SK-N-SH (cell line): ENCODE measurements around the gene CASQ1. TPM values are rescaled to one million over a fixed set of nuclear protein-coding genes. Genes with fewer than 3 reads are reported as not detected.

Source experiments
- CTCF ChIA-PET: fragments of 300-600, 350-600 bp; formaldehyde crosslinking; extraction: SDS; loops from one replicate; lab custom pipeline; 2021; lab: Yijun Ruan, JAX
- POLR2A ChIA-PET: fragments of 350-600 bp; sonication (Branson Sonifier 250); formaldehyde crosslinking; extraction: SDS; loops from one replicate; lab custom pipeline; 2020; ENCODE audit warnings: antibody characterized with exemption, inconsistent platforms; lab: Yijun Ruan, JAX
- DNase-seq: peaks from one replicate; pipeline ENCODE4 v3.0.0; 2012
- H2AFZ ChIP-seq: fragments of 200-600 bp; sonication (generic); 2 replicates; pipeline ENCODE4 v1.8.1; 2016; ENCODE audit warnings: antibody characterized with exemption, mild to moderate bottlenecking, low read depth
- H3F3A ChIP-seq: fragments of 200-600 bp; sonication (generic); replicated peaks from 2 replicates; pipeline ENCODE3; 2016; ENCODE audit warnings: antibody characterized with exemption, mild to moderate bottlenecking; ENCODE audit not compliant: insufficient read depth
- H3K27ac ChIP-seq, 2 experiments: fragments of 200-500 bp in 1 of 2; fragments of 200-600 bp in 1 of 2; sonication (Bioruptor generic) in 1 of 2; sonication (generic), shearing (Covaris generic) in 1 of 2; 2 replicates each; pipeline versions ENCODE4 v1.5.1 to v1.6.1; 2014 to 2016; ENCODE audit warnings: low read depth in 2 of 2, inconsistent platforms in 1 of 2, low read length in 1 of 2, mild to moderate bottlenecking in 1 of 2, mixed read lengths in 1 of 2
- H3K27me3 ChIP-seq: fragments of 200-600 bp; sonication (generic), shearing (Covaris generic); 2 replicates; pipeline ENCODE4 v1.6.1; 2016; ENCODE audit warnings: mixed run types; ENCODE audit not compliant: insufficient read depth
- H3K36me3 ChIP-seq, 2 experiments: fragments of 200-500 bp in 1 of 2; fragments of 200-600 bp in 1 of 2; sonication (Bioruptor generic) in 1 of 2; sonication (generic) in 1 of 2; replicated peaks in 1 of 2; 2 replicates each; pipeline versions ENCODE3 to v1.5.1; 2014 to 2016; ENCODE audit warnings: low read length in 1 of 2, mild to moderate bottlenecking in 1 of 2; ENCODE audit not compliant: insufficient read depth in 2 of 2, control insufficient read depth in 1 of 2
- H3K4me1 ChIP-seq, 2 experiments: fragments of 200-500 bp in 1 of 2; fragments of 200-600 bp in 1 of 2; sonication (Bioruptor generic) in 1 of 2; sonication (generic), shearing (Covaris generic) in 1 of 2; 2 replicates each; pipeline versions ENCODE4 v1.5.1 to v1.6.1; 2014 to 2016; ENCODE audit warnings: low read depth in 1 of 2, low read length in 1 of 2, mixed run types in 1 of 2; ENCODE audit not compliant: insufficient read depth in 2 of 2, control insufficient read depth in 1 of 2
- H3K4me2 ChIP-seq: fragments of 200-600 bp; sonication (generic), shearing (Covaris generic); 2 replicates; pipeline ENCODE4 v1.6.1; 2017; ENCODE audit warnings: mixed run types
- H3K4me3 ChIP-seq, 2 experiments: fragments of 200-500 bp in 1 of 2; fragments of 200-600 bp in 1 of 2; sonication (Bioruptor generic) in 1 of 2; sonication (generic), shearing (Covaris generic) in 1 of 2; 2 replicates each; pipeline versions ENCODE4 v1.5.1 to v1.8.1; 2014 to 2016; ENCODE audit warnings: low read depth in 2 of 2, inconsistent platforms in 1 of 2, low read length in 1 of 2, mild to moderate bottlenecking in 1 of 2, mixed read lengths in 1 of 2, moderate library complexity in 1 of 2
- H3K79me2 ChIP-seq: fragments of 200-600 bp; sonication (generic); 2 replicates; pipeline ENCODE4 v1.8.1; 2017; ENCODE audit warnings: mild to moderate bottlenecking; ENCODE audit not compliant: insufficient read depth
- H3K9ac ChIP-seq: fragments of 200-600 bp; sonication (generic); 2 replicates; pipeline ENCODE4 v1.6.1; 2017; ENCODE audit warnings: mixed run types
- H3K9me2 ChIP-seq: fragments of 200-600 bp; sonication (generic); 2 replicates; pipeline ENCODE4 v1.6.1; 2017; ENCODE audit warnings: mixed run types
- H3K9me3 ChIP-seq: fragments of 200-600 bp; sonication (generic); 2 replicates; pipeline ENCODE4 v1.6.1; 2017; ENCODE audit warnings: mixed run types, mild to moderate bottlenecking, moderate library complexity
- H4K20me1 ChIP-seq: fragments of 200-600 bp; sonication (generic); 2 replicates; pipeline ENCODE4 v1.6.1; 2017; ENCODE audit warnings: mild to moderate bottlenecking, mixed run types; ENCODE audit not compliant: insufficient read depth
- CHD2 ChIP-seq: fragments of 150-350 bp; IDR thresholded peaks from 2 replicates; pipeline ENCODE4 v1.6.1; 2018; ENCODE audit warnings: low read length; ENCODE audit not compliant: partially characterized antibody
- ELF1 ChIP-seq: IDR thresholded peaks from 2 replicates; pipeline ENCODE4 v1.4.0; 2012
- EP300 ChIP-seq, 2 experiments: IDR thresholded peaks; 2 replicates each; pipeline versions ENCODE4 v1.4.0 to v1.6.1; 2012; ENCODE audit warnings: borderline replicate concordance in 1 of 2, low read depth in 1 of 2, low read length in 1 of 2
- FOSL2 ChIP-seq: IDR thresholded peaks from 2 replicates; pipeline ENCODE4 v1.4.0; 2012; ENCODE audit warnings: low read depth, mild to moderate bottlenecking, moderate library complexity, borderline replicate concordance
- GABPA ChIP-seq: IDR thresholded peaks from 2 replicates; pipeline ENCODE4 v1.4.0; 2012; ENCODE audit warnings: low read depth, mild to moderate bottlenecking
- GATA2 ChIP-seq: sonication (generic); formaldehyde crosslinking; IDR thresholded peaks from 2 replicates; pipeline ENCODE4 v1.5.0; 2020; ENCODE audit warnings: mild to moderate bottlenecking, missing genetic modification reagents
- JUND ChIP-seq: IDR thresholded peaks from 2 replicates; pipeline ENCODE4 v1.4.0; 2012
- NFIC ChIP-seq: IDR thresholded peaks from 2 replicates; pipeline ENCODE4 v1.4.0; 2012; ENCODE audit warnings: borderline replicate concordance
- POLR2AphosphoS5 ChIP-seq: IDR thresholded peaks from 2 replicates; pipeline ENCODE4 v1.6.1; 2012; ENCODE audit warnings: low read depth, low read length
- RAD21 ChIP-seq: IDR thresholded peaks from 2 replicates; pipeline ENCODE4 v1.6.1; 2012; ENCODE audit warnings: mild to moderate bottlenecking, low read length
- RFX5 ChIP-seq: IDR thresholded peaks from 2 replicates; pipeline ENCODE4 v1.6.1; 2012; ENCODE audit warnings: mild to moderate bottlenecking, improper control_type of control experiment, low read length
- RXRA ChIP-seq: IDR thresholded peaks from 2 replicates; pipeline ENCODE4 v1.4.0; 2012; ENCODE audit warnings: low read depth, mild to moderate bottlenecking, borderline replicate concordance
- SIN3A ChIP-seq: IDR thresholded peaks from 2 replicates; pipeline ENCODE4 v1.6.1; 2012; ENCODE audit warnings: low read depth, mild to moderate bottlenecking, low read length, moderate library complexity, borderline replicate concordance
- SMC3 ChIP-seq: IDR thresholded peaks from 2 replicates; pipeline ENCODE4 v1.6.1; 2012; ENCODE audit warnings: low read depth, low read length, improper control_type of control experiment
- TEAD4 ChIP-seq: IDR thresholded peaks from 2 replicates; pipeline ENCODE4 v1.4.0; 2012; ENCODE audit warnings: mild to moderate bottlenecking, borderline replicate concordance; ENCODE audit not compliant: insufficient read depth
- YY1 ChIP-seq: IDR thresholded peaks from 2 replicates; pipeline ENCODE4 v1.4.0; 2012; ENCODE audit warnings: low read depth, mild to moderate bottlenecking
- WGBS: methylation state at CpG from one replicate; pipeline ENCODE4 v1.1.6; 2017; ENCODE audit warnings: low lambda C conversion rate; 5-methylcytosine and 5-hydroxymethylcytosine counted together
- polyA plus RNA-seq, 3 experiments: library from polyadenylated mRNA; depleted of rRNA; stranded (reverse); fragments of >200 nt; gene quantifications; 2 replicates each; pipeline ENCODE4 v1.2.3, GENCODE V29; 2012
- TF ChIP-seq, protein P1 (sequence below): IDR thresholded peaks from 2 replicates; pipeline ENCODE4 v1.6.1; 2012; ENCODE audit warnings: mild to moderate bottlenecking, low read depth, low read length, moderate library complexity
- TF ChIP-seq, protein P2 (sequence below): IDR thresholded peaks from 2 replicates; pipeline ENCODE4; 2012
- TF ChIP-seq, protein P3 (sequence below): IDR thresholded peaks from 2 replicates; pipeline ENCODE4 v1.4.0; 2012; ENCODE audit warnings: low read depth
- TF ChIP-seq, protein P4 (sequence below): fragments of 150-350 bp; IDR thresholded peaks from 2 replicates; pipeline ENCODE4 v1.6.1; 2017; ENCODE audit warnings: antibody characterized with exemption, low read length, low read depth, borderline replicate concordance
- TF ChIP-seq, protein P5 (sequence below): IDR thresholded peaks from 2 replicates; pipeline ENCODE4 v1.4.0; 2012; ENCODE audit warnings: low read depth, borderline replicate concordance
- TF ChIP-seq, protein P6 (sequence below): fragments of 200-600 bp; sonication (generic); IDR thresholded peaks from 2 replicates; pipeline ENCODE4 v1.6.1; 2017; ENCODE audit warnings: antibody characterized with exemption, mild to moderate bottlenecking, moderate library complexity

CASQ1 gene
- polyA plus RNA-seq, 1 of the 3 experiments (the other 2 are of a cell fraction) = 0.08 TPM

DNA sequence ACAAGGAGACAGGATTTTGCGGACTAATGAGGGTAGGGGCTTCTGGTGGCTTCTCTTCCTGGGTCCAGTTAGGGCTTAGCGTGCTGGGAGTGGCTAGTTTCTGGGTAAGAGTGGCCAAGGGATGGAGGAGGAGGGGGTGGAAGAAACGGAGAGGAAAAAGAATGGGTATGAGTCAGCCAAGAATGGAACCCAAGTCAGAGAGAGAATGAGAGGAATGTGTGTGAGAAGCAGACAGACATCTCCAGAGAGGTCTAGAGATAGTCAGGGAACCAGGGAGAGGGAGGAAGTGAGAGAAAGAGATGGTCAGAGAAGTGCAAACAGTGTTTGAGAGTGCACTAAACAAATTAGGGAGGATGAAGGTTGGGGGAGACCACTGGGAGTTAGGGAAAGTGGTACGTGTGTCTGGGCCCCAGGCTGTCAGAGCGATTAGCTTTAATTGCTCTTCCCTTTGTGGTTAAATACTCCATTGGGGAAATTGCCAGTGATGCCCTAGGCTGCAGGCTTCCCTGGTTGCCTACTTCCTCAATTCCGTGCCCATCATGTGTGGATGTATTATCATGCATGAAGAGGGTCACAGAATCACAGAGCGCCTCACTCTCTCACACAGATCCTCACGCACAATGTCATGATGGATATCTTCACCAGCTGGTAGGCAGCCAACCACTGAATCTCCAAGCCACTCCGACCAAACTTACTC lies 16.2 kb downstream of the CASQ1 start:
- peaks cover 40 to 68% of the 10 kb centered on the region in 2 experiments for H3K4me1 ChIP-seq
- H3K36me3 ChIP-seq = peaks cover 30 to 35% of the 10 kb centered on the region in 2 experiments
- H4K20me1 ChIP-seq = peaks cover 51% of the 10 kb centered on the region
- peak overlapping the region; percentile 100 for H3K4me2 ChIP-seq
- peak; percentile 44 for DNase-seq
- H3K79me2 ChIP-seq = peaks cover 62% of the 10 kb centered on the region
- 18% methylated on average over 9 of the region's 9 CpGs for WGBS
- no peaks in the 10 kb centered on the region for H3K9me2 ChIP-seq
- H3K27me3 ChIP-seq = no peaks in the 10 kb centered on the region
- peaks cover 21% of the 10 kb centered on the region for H3F3A ChIP-seq
- peak overlapping the region; percentile 94 to 97 for H3K4me3 ChIP-seq
- no peaks in the 10 kb centered on the region for H3K9me3 ChIP-seq
- ChIA-PET POLR2A (interaction anchor here (0.9 to 1.4 kb wide), 3 partner anchors 9 to 97 kb away, joined by 3 to 5 read pairs (median 3); no protein-coding TSS in a partner anchor), CTCF (interaction anchor here (0.9 to 13.6 kb wide), 6 partner anchors 13 to 105 kb away, joined by 4 to 137 read pairs (median 30); partner anchors contain the start of gene CASQ1)
- peak overlapping the region; percentile 96 for H3K9ac ChIP-seq
- H3K27ac ChIP-seq = peak overlapping the region; percentile 87 to 99
- H2AFZ ChIP-seq = no peak overlapping the region
- TF ChIP-seq SMC3 (no peak), RFX5 (no peak), CHD2 (no peak), POLR2AphosphoS5 (no peak; the same call in 1 of the 2 replicates), GATA2 (CRISPR knock-in tag) (peak; percentile 22), YY1 (no peak; the same call in 1 of the 2 replicates), SIN3A (peak; percentile 42; the same call in 1 of the 2 replicates), GABPA (no peak), EP300 (IDR thresholded peaks at IDR 0.05; ENCODE audit: borderline replicate concordance in 1 of 2, low read depth in 1 of 2, low read length in 1 of 2) (peak in 1 of 2 experiments; percentile 42; a peak in 1 of 4 replicates), FOSL2 (peak; percentile 83; the same call in 1 of the 2 replicates), ELF1 (no peak), NFIC (peak; percentile 30; the same call in 1 of the 2 replicates), RAD21 (no peak), TEAD4 (no peak), JUND (peak; percentile 80), RXRA (no peak)
- TF ChIP-seq, protein P1, sequence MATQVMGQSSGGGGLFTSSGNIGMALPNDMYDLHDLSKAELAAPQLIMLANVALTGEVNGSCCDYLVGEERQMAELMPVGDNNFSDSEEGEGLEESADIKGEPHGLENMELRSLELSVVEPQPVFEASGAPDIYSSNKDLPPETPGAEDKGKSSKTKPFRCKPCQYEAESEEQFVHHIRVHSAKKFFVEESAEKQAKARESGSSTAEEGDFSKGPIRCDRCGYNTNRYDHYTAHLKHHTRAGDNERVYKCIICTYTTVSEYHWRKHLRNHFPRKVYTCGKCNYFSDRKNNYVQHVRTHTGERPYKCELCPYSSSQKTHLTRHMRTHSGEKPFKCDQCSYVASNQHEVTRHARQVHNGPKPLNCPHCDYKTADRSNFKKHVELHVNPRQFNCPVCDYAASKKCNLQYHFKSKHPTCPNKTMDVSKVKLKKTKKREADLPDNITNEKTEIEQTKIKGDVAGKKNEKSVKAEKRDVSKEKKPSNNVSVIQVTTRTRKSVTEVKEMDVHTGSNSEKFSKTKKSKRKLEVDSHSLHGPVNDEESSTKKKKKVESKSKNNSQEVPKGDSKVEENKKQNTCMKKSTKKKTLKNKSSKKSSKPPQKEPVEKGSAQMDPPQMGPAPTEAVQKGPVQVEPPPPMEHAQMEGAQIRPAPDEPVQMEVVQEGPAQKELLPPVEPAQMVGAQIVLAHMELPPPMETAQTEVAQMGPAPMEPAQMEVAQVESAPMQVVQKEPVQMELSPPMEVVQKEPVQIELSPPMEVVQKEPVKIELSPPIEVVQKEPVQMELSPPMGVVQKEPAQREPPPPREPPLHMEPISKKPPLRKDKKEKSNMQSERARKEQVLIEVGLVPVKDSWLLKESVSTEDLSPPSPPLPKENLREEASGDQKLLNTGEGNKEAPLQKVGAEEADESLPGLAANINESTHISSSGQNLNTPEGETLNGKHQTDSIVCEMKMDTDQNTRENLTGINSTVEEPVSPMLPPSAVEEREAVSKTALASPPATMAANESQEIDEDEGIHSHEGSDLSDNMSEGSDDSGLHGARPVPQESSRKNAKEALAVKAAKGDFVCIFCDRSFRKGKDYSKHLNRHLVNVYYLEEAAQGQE = no peak
- TF ChIP-seq, protein P2, sequence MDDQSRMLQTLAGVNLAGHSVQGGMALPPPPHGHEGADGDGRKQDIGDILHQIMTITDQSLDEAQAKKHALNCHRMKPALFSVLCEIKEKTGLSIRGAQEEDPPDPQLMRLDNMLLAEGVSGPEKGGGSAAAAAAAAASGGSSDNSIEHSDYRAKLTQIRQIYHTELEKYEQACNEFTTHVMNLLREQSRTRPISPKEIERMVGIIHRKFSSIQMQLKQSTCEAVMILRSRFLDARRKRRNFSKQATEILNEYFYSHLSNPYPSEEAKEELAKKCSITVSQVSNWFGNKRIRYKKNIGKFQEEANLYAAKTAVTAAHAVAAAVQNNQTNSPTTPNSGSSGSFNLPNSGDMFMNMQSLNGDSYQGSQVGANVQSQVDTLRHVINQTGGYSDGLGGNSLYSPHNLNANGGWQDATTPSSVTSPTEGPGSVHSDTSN = peak; percentile 37; the same call in 1 of the 2 replicates
- TF ChIP-seq, protein P3, sequence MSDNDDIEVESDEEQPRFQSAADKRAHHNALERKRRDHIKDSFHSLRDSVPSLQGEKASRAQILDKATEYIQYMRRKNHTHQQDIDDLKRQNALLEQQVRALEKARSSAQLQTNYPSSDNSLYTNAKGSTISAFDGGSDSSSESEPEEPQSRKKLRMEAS = no peak; the same call in 1 of the 2 replicates
- TF ChIP-seq, protein P4, sequence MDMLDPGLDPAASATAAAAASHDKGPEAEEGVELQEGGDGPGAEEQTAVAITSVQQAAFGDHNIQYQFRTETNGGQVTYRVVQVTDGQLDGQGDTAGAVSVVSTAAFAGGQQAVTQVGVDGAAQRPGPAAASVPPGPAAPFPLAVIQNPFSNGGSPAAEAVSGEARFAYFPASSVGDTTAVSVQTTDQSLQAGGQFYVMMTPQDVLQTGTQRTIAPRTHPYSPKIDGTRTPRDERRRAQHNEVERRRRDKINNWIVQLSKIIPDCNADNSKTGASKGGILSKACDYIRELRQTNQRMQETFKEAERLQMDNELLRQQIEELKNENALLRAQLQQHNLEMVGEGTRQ = no peak
- TF ChIP-seq, protein P5, sequence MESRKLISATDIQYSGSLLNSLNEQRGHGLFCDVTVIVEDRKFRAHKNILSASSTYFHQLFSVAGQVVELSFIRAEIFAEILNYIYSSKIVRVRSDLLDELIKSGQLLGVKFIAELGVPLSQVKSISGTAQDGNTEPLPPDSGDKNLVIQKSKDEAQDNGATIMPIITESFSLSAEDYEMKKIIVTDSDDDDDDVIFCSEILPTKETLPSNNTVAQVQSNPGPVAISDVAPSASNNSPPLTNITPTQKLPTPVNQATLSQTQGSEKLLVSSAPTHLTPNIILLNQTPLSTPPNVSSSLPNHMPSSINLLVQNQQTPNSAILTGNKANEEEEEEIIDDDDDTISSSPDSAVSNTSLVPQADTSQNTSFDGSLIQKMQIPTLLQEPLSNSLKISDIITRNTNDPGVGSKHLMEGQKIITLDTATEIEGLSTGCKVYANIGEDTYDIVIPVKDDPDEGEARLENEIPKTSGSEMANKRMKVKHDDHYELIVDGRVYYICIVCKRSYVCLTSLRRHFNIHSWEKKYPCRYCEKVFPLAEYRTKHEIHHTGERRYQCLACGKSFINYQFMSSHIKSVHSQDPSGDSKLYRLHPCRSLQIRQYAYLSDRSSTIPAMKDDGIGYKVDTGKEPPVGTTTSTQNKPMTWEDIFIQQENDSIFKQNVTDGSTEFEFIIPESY = peak; percentile 34; the same call in 1 of the 2 replicates
- TF ChIP-seq, protein P6, sequence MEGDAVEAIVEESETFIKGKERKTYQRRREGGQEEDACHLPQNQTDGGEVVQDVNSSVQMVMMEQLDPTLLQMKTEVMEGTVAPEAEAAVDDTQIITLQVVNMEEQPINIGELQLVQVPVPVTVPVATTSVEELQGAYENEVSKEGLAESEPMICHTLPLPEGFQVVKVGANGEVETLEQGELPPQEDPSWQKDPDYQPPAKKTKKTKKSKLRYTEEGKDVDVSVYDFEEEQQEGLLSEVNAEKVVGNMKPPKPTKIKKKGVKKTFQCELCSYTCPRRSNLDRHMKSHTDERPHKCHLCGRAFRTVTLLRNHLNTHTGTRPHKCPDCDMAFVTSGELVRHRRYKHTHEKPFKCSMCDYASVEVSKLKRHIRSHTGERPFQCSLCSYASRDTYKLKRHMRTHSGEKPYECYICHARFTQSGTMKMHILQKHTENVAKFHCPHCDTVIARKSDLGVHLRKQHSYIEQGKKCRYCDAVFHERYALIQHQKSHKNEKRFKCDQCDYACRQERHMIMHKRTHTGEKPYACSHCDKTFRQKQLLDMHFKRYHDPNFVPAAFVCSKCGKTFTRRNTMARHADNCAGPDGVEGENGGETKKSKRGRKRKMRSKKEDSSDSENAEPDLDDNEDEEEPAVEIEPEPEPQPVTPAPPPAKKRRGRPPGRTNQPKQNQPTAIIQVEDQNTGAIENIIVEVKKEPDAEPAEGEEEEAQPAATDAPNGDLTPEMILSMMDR = no peak
